ENCODE data around the gene KCNJ15. TPM values are rescaled to one million over a fixed set of nuclear protein-coding genes. Genes with fewer than 3 reads are reported as not detected.

KCNJ15 gene
- total and polyA plus RNA-seq, 2 of the 8 experiments (the other 6 are each of a cell fraction or from before 2014, with no cell fraction given): under 0.01 TPM; not detected in 1

DNA sequence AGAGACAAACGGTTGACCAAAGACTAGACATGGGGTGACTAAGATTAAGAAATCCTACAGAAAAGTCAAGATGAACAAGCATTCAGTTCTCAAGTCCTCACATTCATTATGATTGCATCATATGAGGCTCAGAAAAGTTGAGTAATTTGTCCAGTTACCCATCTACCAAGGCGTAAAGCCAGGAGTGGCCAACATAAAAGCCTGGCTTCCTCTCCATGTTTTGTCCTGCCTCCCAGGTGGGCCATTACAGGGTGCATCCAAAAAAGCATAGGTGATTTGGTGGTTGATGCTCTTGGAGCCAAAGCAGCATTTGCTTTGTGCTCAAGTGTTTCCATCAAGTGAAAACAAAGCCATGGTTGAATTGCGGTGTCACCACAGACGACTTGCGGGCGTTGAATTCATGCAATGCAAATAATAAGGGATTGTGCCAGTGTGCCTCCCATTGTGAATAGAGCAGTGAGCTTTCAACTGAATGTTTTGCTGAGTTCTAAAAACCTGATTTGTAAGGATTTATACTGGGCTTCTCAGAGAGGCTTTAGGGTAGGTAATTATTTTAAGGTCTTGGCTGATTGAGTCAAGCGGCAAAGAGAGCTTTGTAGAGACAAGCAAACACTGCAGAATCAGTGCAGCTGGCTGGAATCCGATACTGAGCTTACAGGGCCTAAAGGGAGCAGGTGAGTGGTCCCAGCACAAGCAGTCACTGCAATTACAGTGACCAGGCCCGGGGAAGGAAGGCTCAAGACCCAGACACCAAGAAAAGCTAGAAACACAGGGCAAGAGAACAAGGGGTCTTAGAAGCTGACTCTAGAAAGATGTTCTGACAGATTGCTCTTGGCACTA is 54.1 kb downstream of the KCNJ15 start:
- H3K27ac ChIP-seq (ENCODE audit: low read depth, low read length): no peak overlapping the region
- H3K23ac ChIP-seq (ENCODE audit: insufficient read length): no peak overlapping the region
- no peak overlapping the region for H2AK5ac ChIP-seq (ENCODE audit: low read depth, low read length)
- no peak overlapping the region for H4K8ac ChIP-seq (ENCODE audit: extremely low read depth, insufficient read depth, low read length)
- no peaks in the 10 kb centered on the region for H3K79me2 ChIP-seq (ENCODE audit: control insufficient read depth in 1 of 2, insufficient read depth in 2 of 2, low read length in 2 of 2)
- H3K27me3 ChIP-seq (replicated peaks in 1 of 4; ENCODE audit: control insufficient read depth in 3 of 4, extremely low read depth in 1 of 4, insufficient read depth in 3 of 4, low read length in 3 of 4): no peaks in the 10 kb centered on the region; a peak in 1 of 7 replicates
- H3K4me1 ChIP-seq (replicated peaks in 1 of 4; ENCODE audit: control insufficient read depth in 3 of 4, insufficient read depth in 4 of 4, low read length in 3 of 4): no peaks in the 10 kb centered on the region
- H3K4ac ChIP-seq (replicated peaks; ENCODE audit: insufficient read length, low read depth, low read length): no peak overlapping the region
- H2BK15ac ChIP-seq (ENCODE audit: low read length): no peak overlapping the region
- FAIRE-seq (no peak), DNase-seq (ENCODE audit: low read depth in 1 of 2, low spot score in 2 of 2) (no peak)
- no peak overlapping the region for H2BK12ac ChIP-seq (ENCODE audit: low read depth, low read length)
- 86% methylated on average over 9 of the region's 9 CpGs; no CpG with 5 or more reads in 1 of the 2 experiments for WGBS, 2 experiments (ENCODE audit: extremely low coverage in 1 of 2, insufficient coverage in 1 of 2, insufficient read length in 1 of 2, insufficient replicate concordance in 2 of 2, low coverage in 1 of 2, low lambda C conversion rate in 2 of 2, missing lambda C conversion rate in 1 of 2)
- H3K14ac ChIP-seq (ENCODE audit: insufficient read length): no peak overlapping the region
- H4K20me1 ChIP-seq (replicated peaks in 1 of 2; ENCODE audit: control insufficient read depth in 1 of 2, insufficient read depth in 2 of 2, low read length in 2 of 2): no peaks in the 10 kb centered on the region
- H2AFZ ChIP-seq (ENCODE audit: low read length): no peak overlapping the region
- H3K18ac ChIP-seq (ENCODE audit: extremely low read depth, low read length): no peak overlapping the region
- H3K79me1 ChIP-seq (ENCODE audit: low read depth, low read length): no peaks in the 10 kb centered on the region
- H3K9ac ChIP-seq (replicated peaks in 1 of 4; ENCODE audit: extremely low read depth in 1 of 4, low read depth in 3 of 4, low read length in 3 of 4): no peak overlapping the region
- H3K23me2 ChIP-seq (ENCODE audit: low read depth, low read length): no peaks in the 10 kb centered on the region
- no peak overlapping the region for H3K4me3 ChIP-seq (ENCODE audit: extremely low read depth in 1 of 4, insufficient read depth in 2 of 4, low read depth in 3 of 4, low read length in 4 of 4)
- H2BK120ac ChIP-seq (replicated peaks; ENCODE audit: low read depth, low read length): no peak overlapping the region
- H4K91ac ChIP-seq (replicated peaks; ENCODE audit: insufficient read length, low read length): no peak overlapping the region
- H3K4me2 ChIP-seq (ENCODE audit: insufficient read depth in 1 of 2, low read depth in 2 of 2, low read length in 2 of 2): no peak overlapping the region
- H2BK5ac ChIP-seq (ENCODE audit: low read depth, low read length): no peak overlapping the region
- H3K36me3 ChIP-seq (ENCODE audit: control insufficient read depth in 2 of 4, insufficient read depth in 4 of 4, low read length in 3 of 4): no peaks in the 10 kb centered on the region
- ChIA-PET CTCF (ENCODE audit: partially characterized antibody) (interaction anchor here (0.5 to 1.4 kb wide), 4 partner anchors 9 to 600 kb away, joined by 3 read pairs; no protein-coding TSS in a partner anchor), POLR2A (ENCODE audit: partially characterized antibody) (no interaction called here)
- no peak overlapping the region for H3K56ac ChIP-seq (replicated peaks; ENCODE audit: insufficient read length, low read depth, low read length)
- H3K9me3 ChIP-seq (ENCODE audit: insufficient read depth in 2 of 2, low read depth in 1 of 2, low read length in 1 of 2): no peaks in the 10 kb centered on the region
- TF ChIP-seq CEBPB (IDR thresholded peaks at IDR 0.05; ENCODE audit: low read depth, low read length): peak; percentile 45; the same call in 1 of the 2 replicates
- TF ChIP-seq BCL11A (IDR thresholded peaks at IDR 0.05; ENCODE audit: low read depth in 2 of 2, low read length in 2 of 2): no peak
- H2BK20ac ChIP-seq (ENCODE audit: low read length): no peak overlapping the region
- no peak overlapping the region for H4K5ac ChIP-seq (ENCODE audit: insufficient read length, low read depth, low read length)

All from H1 (cell line).